HEK293T (cell line): ENCODE results near the gene FOXN4.

Source experiments
- ARNT ChIP-seq: fragments of 450-650 bp; IDR thresholded peaks from 2 replicates; pipeline ENCODE4 v1.6.1; 2017; ENCODE audit warnings: mild to moderate bottlenecking
- BHLHE40 ChIP-seq: fragments of 450-650 bp; IDR thresholded peaks from 2 replicates; pipeline ENCODE4 v1.6.1; 2016; ENCODE audit warnings: mild to moderate bottlenecking, moderate library complexity, borderline replicate concordance
- FOXA1 ChIP-seq: fragments of 450-650 bp; IDR thresholded peaks from 2 replicates; pipeline ENCODE4 v1.6.1; 2016; ENCODE audit warnings: mild to moderate bottlenecking
- FOXK2 ChIP-seq: fragments of 450-650 bp; IDR thresholded peaks from 2 replicates; pipeline ENCODE4 v1.6.1; 2016; ENCODE audit warnings: mild to moderate bottlenecking
- HDGF ChIP-seq: fragments of 450-650 bp; IDR thresholded peaks from 2 replicates; pipeline ENCODE4 v1.6.1; 2017; ENCODE audit warnings: antibody characterized with exemption, borderline replicate concordance
- L3MBTL2 ChIP-seq: fragments of 450-650 bp; conservative IDR thresholded peaks from 2 replicates; pipeline ENCODE4 v1.6.1; 2016; ENCODE audit warnings: mild to moderate bottlenecking
- LEF1 ChIP-seq: fragments of 450-650 bp; IDR thresholded peaks from 2 replicates; pipeline ENCODE4 v1.6.1; 2017; ENCODE audit warnings: mild to moderate bottlenecking, borderline replicate concordance
- NFRKB ChIP-seq: fragments of 450-650 bp; IDR thresholded peaks from 2 replicates; pipeline ENCODE4 v1.6.1; 2016; ENCODE audit warnings: mild to moderate bottlenecking, moderate library complexity
- PKNOX1 ChIP-seq: fragments of 450-650 bp; IDR thresholded peaks from 2 replicates; pipeline ENCODE4 v1.6.1; 2016
- SUZ12 ChIP-seq: fragments of 450-650 bp; IDR thresholded peaks from 2 replicates; pipeline ENCODE4 v1.6.1; 2016; ENCODE audit warnings: mild to moderate bottlenecking
- TARDBP ChIP-seq: fragments of 450-650 bp; IDR thresholded peaks from 2 replicates; pipeline ENCODE4 v1.6.1; 2016
- ZNF384 ChIP-seq: fragments of 450-650 bp; IDR thresholded peaks from 2 replicates; pipeline ENCODE4 v1.6.1; 2016

- no peak for TF ChIP-seq FOXA1
- TF ChIP-seq PKNOX1, result no peak
- TF ChIP-seq ARNT, result no peak
- no peak for TF ChIP-seq NFRKB
- TF ChIP-seq SUZ12, result no peak
- no peak for TF ChIP-seq TARDBP
- no peak for TF ChIP-seq L3MBTL2
- TF ChIP-seq HDGF, result no peak
- TF ChIP-seq ZNF384, result no peak
- no peak for TF ChIP-seq FOXK2
- no peak for TF ChIP-seq BHLHE40
- no peak for TF ChIP-seq LEF1
These were observed 58.6 kb downstream of the FOXN4 start for GRCh38 chr12:109250523-109250922.
